NCI-H345 treated with DMSO at 0.1 percent for 48 hours (cell line): ENCODE results near the gene FTO.

ENCODE experiments used
- DNase-seq: peaks from one replicate; lab custom pipeline; 2025; ENCODE audit not compliant: unreplicated experiment; lab: John Stamatoyannopoulos, UW

FTO gene

GRCh38 chr16:53924331-53925106 lies 220.6 kb downstream of the FTO start:
- DNase-seq: no peak

GRCh38 chr16:53925107-53925410 lies 221.1 kb downstream of the FTO start:
- no peak for DNase-seq

GRCh38 chr16:53925526-53925925 lies 221.6 kb downstream of the FTO start:
- DNase-seq: no peak

- no peak for DNase-seq
Observed at GRCh38 chr16:53926209-53926608, 222.3 kb downstream of the FTO start.

- no peak for DNase-seq
Observed at GRCh38 chr16:53932975-53933374, 229.0 kb downstream of the FTO start.

- DNase-seq: no peak
Observed at GRCh38 chr16:53933407-53933806, 229.5 kb downstream of the FTO start.

- no peak for DNase-seq
Observed at GRCh38 chr16:53936052-53936451, 232.1 kb downstream of the FTO start.

GRCh38 chr16:53936529-53936928 lies 232.6 kb downstream of the FTO start:
- no peak for DNase-seq

GRCh38 chr16:53937161-53937880 lies 233.4 kb downstream of the FTO start:
- DNase-seq: no peak

- DNase-seq: no peak
Observed at GRCh38 chr16:53944025-53944424, 240.1 kb downstream of the FTO start.

- DNase-seq: no peak
Observed at GRCh38 chr16:53945996-53946395, 242.0 kb downstream of the FTO start.

- DNase-seq: no peak
Observed at GRCh38 chr16:53946746-53947386, 242.9 kb downstream of the FTO start.

- DNase-seq: no peak
Observed at GRCh38 chr16:53947642-53948041, 243.7 kb downstream of the FTO start.

- no peak for DNase-seq
Observed at GRCh38 chr16:53948326-53948725, 244.4 kb downstream of the FTO start.

- no peak for DNase-seq
Observed at GRCh38 chr16:53948734-53949430, 244.9 kb downstream of the FTO start.

- DNase-seq: peak; percentile 26
Observed at GRCh38 chr16:53949715-53950410, 245.9 kb downstream of the FTO start.

GRCh38 chr16:53950677-53951076 lies 246.7 kb downstream of the FTO start:
- peak; percentile 27 for DNase-seq

GRCh38 chr16:53952215-53953208 lies 248.6 kb downstream of the FTO start:
- DNase-seq: no peak

GRCh38 chr16:53953336-53953735 lies 249.4 kb downstream of the FTO start:
- no peak for DNase-seq
